A549 (cell line): ENCODE results near the gene CENPF. TPM values are rescaled to one million over a fixed set of nuclear protein-coding genes. Genes with fewer than 3 reads are reported as not detected.
A peak's percentile ranks its signal among the peaks of the same experiment; 100 is the strongest.

Experiments used
- ATAC-seq, 2 experiments: fragments of 200-7000 bp in 1 of 2; fragments of >200 bp in 1 of 2; cut with Nextera tagmentation in 1 of 2; cut with Tn5 transposase in 1 of 2; 3 replicates each; pipeline versions ENCODE4 v1.8.0 to v1.9.1; 2018 to 2020; ENCODE audit warnings: mild to moderate bottlenecking in 1 of 2, moderate library complexity in 1 of 2
- CTCF ChIA-PET: fragments of 300-600 bp; sonication (Branson Sonifier 250); formaldehyde crosslinking; extraction: SDS; loops from one replicate; lab custom pipeline; 2021; ENCODE audit warnings: antibody characterized with exemption, inconsistent platforms; lab: Yijun Ruan, JAX
- POLR2A ChIA-PET: fragments of 350-600 bp; formaldehyde crosslinking; extraction: SDS; loops from one replicate; lab custom pipeline; 2021; ENCODE audit warnings: antibody characterized with exemption, inconsistent platforms; lab: Yijun Ruan, JAX
- DNase-seq, 2 experiments: peaks; one replicate each; pipeline versions ENCODE4 v3.0.0 to v3.0.0-alpha.2; 2011 to 2016; ENCODE audit warnings: low read depth in 1 of 2, low spot score in 1 of 2
- FAIRE-seq: peaks from 2 replicates; lab custom pipeline; 2011; peaks lifted over from hg19 to GRCh38; lab: Jason Lieb, UNC
- H3K27ac ChIP-seq, 2 experiments: fragments of >200 bp; sonication (Bioruptor Twin); formaldehyde crosslinking; 3 replicates each; pipeline ENCODE4 v1.5.1; 2016 to 2017
- H3K4me1 ChIP-seq: fragments of >200 bp; sonication (Bioruptor Twin); formaldehyde crosslinking; 3 replicates; pipeline ENCODE4 v1.6.1; 2016
- H3K4me2 ChIP-seq: fragments of >200 bp; sonication (Bioruptor Twin); formaldehyde crosslinking; 3 replicates; pipeline ENCODE4 v1.6.1; 2016
- H3K4me3 ChIP-seq: fragments of >200 bp; sonication (Bioruptor Twin); formaldehyde crosslinking; 3 replicates; pipeline ENCODE4 v1.5.1; 2016
- H3K9me3 ChIP-seq: fragments of >200 bp; sonication (Bioruptor Twin); formaldehyde crosslinking; 3 replicates; pipeline ENCODE4 v1.6.1; 2016
- ATOH8 ChIP-seq: fragments of 250-450 bp; sonication (Bioruptor Pico); IDR thresholded peaks from 2 replicates; pipeline ENCODE4 v1.5.0; 2020; ENCODE audit warnings: low read depth, mild to moderate bottlenecking, moderate library complexity
- CBX8 ChIP-seq: fragments of 200-600 bp; sonication (generic); IDR thresholded peaks from 2 replicates; pipeline ENCODE4 v1.6.1; 2016
- CHD2 ChIP-seq: fragments of 150-350 bp; IDR thresholded peaks from 2 replicates; pipeline ENCODE4 v1.6.1; 2014; ENCODE audit warnings: low read length; ENCODE audit not compliant: partially characterized antibody
- CHD4 ChIP-seq: fragments of 200-600 bp; sonication (generic); IDR thresholded peaks from 2 replicates; pipeline ENCODE4 v1.6.1; 2016; ENCODE audit warnings: antibody characterized with exemption, mild to moderate bottlenecking, borderline replicate concordance
- EHMT2 ChIP-seq: fragments of 200-600 bp; sonication (generic); IDR thresholded peaks from 2 replicates; pipeline ENCODE4 v1.6.1; 2016; ENCODE audit warnings: antibody characterized with exemption, low read depth, mild to moderate bottlenecking, moderate library complexity
- ELK1 ChIP-seq: fragments of 150-350 bp; IDR thresholded peaks from 2 replicates; pipeline ENCODE4 v1.6.1; 2014; ENCODE audit warnings: low read depth, mild to moderate bottlenecking, low read length
- EP300 ChIP-seq, 2 experiments: fragments of >200 bp; sonication (Bioruptor Twin); formaldehyde crosslinking; IDR thresholded peaks; 2 replicates in 1 of 2; 3 replicates in 1 of 2; pipeline ENCODE4 v1.6.1; 2016 to 2017
- GATA3 ChIP-seq: IDR thresholded peaks from 2 replicates; pipeline ENCODE4 v1.6.1; 2012; ENCODE audit warnings: borderline replicate concordance
- HOXB5 ChIP-seq: fragments of 250-450 bp; sonication (Bioruptor Pico); IDR thresholded peaks from 2 replicates; pipeline ENCODE4 v1.5.0; 2020; ENCODE audit warnings: mild to moderate bottlenecking, moderate library complexity
- JUNB ChIP-seq: fragments of >200 bp; sonication (Bioruptor Twin); formaldehyde crosslinking; IDR thresholded peaks from 2 replicates; pipeline ENCODE4 v1.6.1; 2016
- KDM1A ChIP-seq: fragments of 200-600 bp; sonication (generic); IDR thresholded peaks from 2 replicates; pipeline ENCODE4 v1.6.1; 2016; ENCODE audit warnings: low read depth, mild to moderate bottlenecking
- MAX ChIP-seq: IDR thresholded peaks from 2 replicates; pipeline ENCODE4 v1.6.1; 2012
- MAZ ChIP-seq: fragments of 150-350 bp; IDR thresholded peaks from 2 replicates; pipeline ENCODE4 v1.6.1; 2014; ENCODE audit warnings: antibody characterized with exemption, low read depth, low read length, borderline replicate concordance
- NPAS2 ChIP-seq: fragments of 250-450 bp; sonication (Bioruptor Pico); IDR thresholded peaks from 2 replicates; pipeline ENCODE4 v1.8.0; 2022; ENCODE audit warnings: mild to moderate bottlenecking, moderate library complexity, borderline replicate concordance
- PHF8 ChIP-seq: fragments of 200-600 bp; sonication (generic); IDR thresholded peaks from 2 replicates; pipeline ENCODE4 v1.6.1; 2016; ENCODE audit warnings: low read depth, mild to moderate bottlenecking, antibody characterized with exemption, moderate library complexity, borderline replicate concordance
- POLR2A ChIP-seq: IDR thresholded peaks from 2 replicates; pipeline ENCODE4 v1.6.1; 2012; ENCODE audit warnings: mild to moderate bottlenecking, low read length
- POLR2AphosphoS2 ChIP-seq: conservative IDR thresholded peaks from 2 replicates; pipeline ENCODE4 v1.6.1; 2012; ENCODE audit warnings: low read length, improper control_type of control experiment, inconsistent platforms
- REST ChIP-seq: fragments of 200-600 bp; sonication (generic); IDR thresholded peaks from 2 replicates; pipeline ENCODE4 v1.6.1; 2016; ENCODE audit warnings: antibody characterized with exemption, mild to moderate bottlenecking, moderate library complexity
- RNF2 ChIP-seq: fragments of 200-600 bp; sonication (generic); IDR thresholded peaks from 2 replicates; pipeline ENCODE4 v1.6.1; 2016; ENCODE audit warnings: low read depth, mild to moderate bottlenecking, antibody characterized with exemption, moderate library complexity, borderline replicate concordance
- USF2 ChIP-seq: fragments of 450-650 bp; IDR thresholded peaks from 2 replicates; pipeline ENCODE4 v1.6.1; 2014; ENCODE audit warnings: antibody characterized with exemption
- ZC3H11A ChIP-seq: fragments of 450-650 bp; IDR thresholded peaks from 2 replicates; pipeline ENCODE4 v1.6.1; 2014; ENCODE audit warnings: antibody characterized with exemption, mild to moderate bottlenecking
- ZNF302 ChIP-seq: fragments of 250-450 bp; sonication (Bioruptor Pico); IDR thresholded peaks from 2 replicates; pipeline ENCODE4 v1.9.0; 2021; ENCODE audit warnings: inconsistent platforms, mild to moderate bottlenecking, moderate library complexity
- ZSCAN20 ChIP-seq: fragments of 250-450 bp; sonication (Bioruptor Pico); IDR thresholded peaks from 2 replicates; pipeline ENCODE4 v1.8.0; 2022; ENCODE audit warnings: mild to moderate bottlenecking, moderate library complexity
- whole genome bisulfite sequencing: methylation state at CpG from one replicate; pipeline ENCODE4 v1.1.6; 2017; ENCODE audit errors: missing lambda C conversion rate; 5-methylcytosine and 5-hydroxymethylcytosine counted together
- polyA plus RNA-seq, 4 experiments: library from polyadenylated mRNA; depleted of rRNA in 3 of 4; stranded (reverse); fragments of >200 nt; fragmentation: RNase III in 1 of 4; extraction: RNeasy Plus Mini Kit Qiagen cat#74134 plus additional on column Dnase treatment in 1 of 4; gene quantifications; 2 replicates in 3 of 4; 3 replicates in 1 of 4; pipeline ENCODE4 v1.2.3, GENCODE V29; 2011 to 2017

CENPF gene
- polyA plus RNA-seq, 2 of the 4 experiments (the other 2 are of a cell fraction): 53.0 to 70.6 TPM

GRCh38 chr1:214676747-214677146 is 73.8 kb downstream of the CENPF start:
- 53% methylated on average over 4 of the region's 4 CpGs for WGBS
- Histone ChIP-seq H3K4me3 (no peak overlapping the region), H3K4me1 (no peaks in the 10 kb centered on the region), H3K27ac (no peak overlapping the region), H3K4me2 (no peak overlapping the region), H3K9me3 (no peaks in the 10 kb centered on the region)
- FAIRE-seq: no peak
- DNase-seq: no peak
- ChIA-PET CTCF (interaction anchor here (0.9 to 1.2 kb wide), 2 partner anchors 9 to 29 kb away, joined by 3 read pairs; no protein-coding TSS in a partner anchor), POLR2A (interaction anchor here (0.7 kb wide), 1 partner anchor 99 kb away, joined by 3 read pairs; no protein-coding TSS in a partner anchor)
- TF ChIP-seq HOXB5 (CRISPR knock-in tag) (no peak), MAX (no peak), PHF8 (no peak), ZC3H11A (no peak), ZSCAN20 (CRISPR knock-in tag) (no peak), POLR2A (no peak), CHD2 (no peak), EP300 (IDR thresholded peaks at IDR 0.05) (no peak), KDM1A (no peak), JUNB (no peak), CHD4 (no peak), CBX8 (no peak), USF2 (no peak), RNF2 (no peak), ATOH8 (CRISPR knock-in tag) (no peak), ZNF302 (CRISPR knock-in tag) (no peak), MAZ (no peak), ELK1 (no peak), REST (no peak)
- ATAC-seq: no peak

- WGBS: 55% methylated on average over 2 of the region's 2 CpGs
- H3K4me1 ChIP-seq: no peaks in the 10 kb centered on the region
- DNase-seq: no peak
- no peak for TF ChIP-seq MAZ
- TF ChIP-seq EHMT2: no peak
- TF ChIP-seq ZSCAN20 (CRISPR knock-in tag): no peak
- no peak for TF ChIP-seq POLR2AphosphoS2
- no peak for TF ChIP-seq NPAS2 (CRISPR knock-in tag)
- no peak for TF ChIP-seq GATA3
- TF ChIP-seq, all 56 proteins: peak for 0
- CTCF ChIA-PET: interaction anchor here (1.2 kb wide), 1 partner anchor 8 kb away, joined by 3 read pairs; no protein-coding TSS in a partner anchor
- FAIRE-seq (no peak), ATAC-seq (0 out of 6 replicates have a peak, but pooled peaks of 1 of the 2 experiments have one; percentile 21)
- no peak overlapping the region for H3K4me2 ChIP-seq
- H3K9me3 ChIP-seq: no peaks in the 10 kb centered on the region
- no peak overlapping the region for H3K4me3 ChIP-seq
- POLR2A ChIA-PET: no interaction called here
- H3K27ac ChIP-seq: no peak overlapping the region
Measured at GRCh38 chr1:214677945-214678344, 75.0 kb downstream of the CENPF start.
